Motor neuron (in vitro differentiated cells): ENCODE measurements around the gene TTLL7. TPM values are rescaled to one million over a fixed set of nuclear protein-coding genes. Genes with fewer than 3 reads are reported as not detected.
A peak's percentile ranks its signal among the peaks of the same experiment; 100 is the strongest.

Source experiments
- ATAC-seq, 8 experiments: fragments of 200-7000 bp; cut with Tn5 transposase; replicated peaks in 6 of 8; 2 replicates each; pipeline ENCODE4 v1.8.0; 2021; ENCODE audit warnings: mild to moderate bottlenecking in 8 of 8, moderate library complexity in 8 of 8
- H3K27ac ChIP-seq, 2 donors: fragments of 250-450 bp; sonication (Bioruptor Pico); 2 replicates each; pipeline ENCODE4 v1.9.0; 2021; ENCODE audit warnings: antibody characterized with exemption in 2 of 2, mild to moderate bottlenecking in 2 of 2, moderate library complexity in 1 of 2
- H3K4me1 ChIP-seq, 2 donors: fragments of 250-450 bp; sonication (Bioruptor Pico); replicated peaks in 1 of 2; 2 replicates each; pipeline ENCODE4 v1.6.1; 2021; ENCODE audit warnings: antibody characterized with exemption in 2 of 2, mild to moderate bottlenecking in 2 of 2, moderate library complexity in 1 of 2
- H3K4me3 ChIP-seq, 5 donors: fragments of 250-450 bp; sonication (Bioruptor Pico); 2 replicates each; pipeline ENCODE4 v1.9.0; 2021; ENCODE audit warnings: antibody characterized with exemption in 5 of 5, mild to moderate bottlenecking in 5 of 5, moderate library complexity in 4 of 5
- WGBS, 10 experiments: fragments of 450-650 bp; shearing (Covaris generic); methylation state at CpG; one replicate each; pipeline ENCODE4 v1.0.0; 2022; 5-methylcytosine and 5-hydroxymethylcytosine counted together
- in situ Hi-C, 9 experiments: fragments of 400-800 bp; cut with MboI; loops; one replicate each; pipeline ENCODE4 v1.15.0; 2021; ENCODE audit warnings: low sequenced_read_pairs in 9 of 9, low pct_unique_long_range_greater_than_20kb in 2 of 9; ENCODE audit not compliant: unreplicated experiment in 9 of 9
- total RNA-seq, 8 experiments: library from RNA; unstranded; fragments of 300-600 nt; gene quantifications; 2 replicates each; pipeline versions ENCODE4 v1.2.3 to v1.2.4, GENCODE V29; 2022

Gene TTLL7
- total RNA-seq, 8 experiments from 2014 or later, result 4.7 to 32.7 (median 18.9) TPM

GRCh38 chr1:83942914-83943313 lies 56.0 kb downstream of the TTLL7 start:
- H3K4me3 ChIP-seq, result no peak overlapping the region
- in situ Hi-C loops, result loop anchor here in 5 of 9 experiments (25.0 kb wide), 4 partner anchors 169 to 994 kb away; no protein-coding TSS in a partner anchor
- ATAC-seq, result no peak
- no peaks in the 10 kb centered on the region for H3K4me1 ChIP-seq
- WGBS, 10 experiments, result 68 to 100% (median 83%) methylated on average over 1 to 3 of the region's 3 CpGs; no CpG with 5 or more reads in 3 of the 10 experiments
- no peak overlapping the region for H3K27ac ChIP-seq

- H3K27ac ChIP-seq, result no peak overlapping the region
- no peaks in the 10 kb centered on the region for H3K4me1 ChIP-seq
- no peak for ATAC-seq
- in situ Hi-C loops, result loop anchor here in 5 of 9 experiments (25.0 kb wide), 4 partner anchors 178 to 1003 kb away; no protein-coding TSS in a partner anchor
- H3K4me3 ChIP-seq, result no peak overlapping the region
These were observed 64.4 kb downstream of the TTLL7 start for GRCh38 chr1:83934550-83934949.

- in situ Hi-C loops, result loop anchor here in 5 of 9 experiments (25.0 kb wide), 4 partner anchors 180 to 1005 kb away; no protein-coding TSS in a partner anchor
- no peak overlapping the region for H3K4me3 ChIP-seq
- no peak overlapping the region for H3K27ac ChIP-seq
- H3K4me1 ChIP-seq, result no peaks in the 10 kb centered on the region
- WGBS, 10 experiments, result 43 to 100% (median 91%) methylated on average over 1 to 4 of the region's 4 CpGs; no CpG with 5 or more reads in 2 of the 10 experiments
- no peak for ATAC-seq
These were observed 66.2 kb downstream of the TTLL7 start for GRCh38 chr1:83932693-83933092.

- 79 to 100% (median 98%) methylated on average over 1 to 4 of the region's 4 CpGs; no CpG with 5 or more reads in 2 of the 10 experiments for WGBS, 10 experiments
- H3K4me3 ChIP-seq, result no peak overlapping the region
- H3K27ac ChIP-seq, result no peak overlapping the region
- in situ Hi-C loops, result loop anchor here in 5 of 9 experiments (25.0 kb wide), 4 partner anchors 180 to 1005 kb away; no protein-coding TSS in a partner anchor
- H3K4me1 ChIP-seq, result no peaks in the 10 kb centered on the region
- no peak for ATAC-seq
These were observed 66.7 kb downstream of the TTLL7 start for GRCh38 chr1:83932281-83932680.

GRCh38 chr1:83931658-83932253 lies 67.2 kb downstream of the TTLL7 start:
- in situ Hi-C loops, result loop anchor here in 5 of 9 experiments (25.0 kb wide), 4 partner anchors 181 to 1006 kb away; no protein-coding TSS in a partner anchor
- peak; percentile 51 to 78 (median 67) for ATAC-seq
- WGBS, 10 experiments, result 0 to 13% (median 0%) methylated on average over 1 to 2 of the region's 2 CpGs; no CpG with 5 or more reads in 1 of the 10 experiments
- Histone ChIP-seq H3K4me1 (no peaks in the 10 kb centered on the region), H3K4me3 (no peak overlapping the region), H3K27ac (no peak overlapping the region)

GRCh38 chr1:83929184-83929583 lies 69.7 kb downstream of the TTLL7 start:
- WGBS, 10 experiments, result 0 to 100% (median 100%) methylated on average over 1 of the region's 1 CpG; no CpG with 5 or more reads in 2 of the 10 experiments
- in situ Hi-C loops, result loop anchor here in 6 of 9 experiments (10.0 to 25.0 kb wide), 5 partner anchors 183 to 1008 kb away; no protein-coding TSS in a partner anchor
- peak in 3 of 8 experiments; percentile 41 to 70 (median 61) for ATAC-seq
- no peak overlapping the region for H3K27ac ChIP-seq
- no peaks in the 10 kb centered on the region for H3K4me1 ChIP-seq
- H3K4me3 ChIP-seq, result no peak overlapping the region

- ATAC-seq, result no peak
- H3K4me3 ChIP-seq, result no peak overlapping the region
- in situ Hi-C loops, result loop anchor here in 6 of 9 experiments (10.0 to 25.0 kb wide), 5 partner anchors 184 to 1009 kb away; no protein-coding TSS in a partner anchor
- H3K27ac ChIP-seq, result no peak overlapping the region
- no peaks in the 10 kb centered on the region for H3K4me1 ChIP-seq
These were observed 70.5 kb downstream of the TTLL7 start for GRCh38 chr1:83928396-83928795.

GRCh38 chr1:83927701-83928100 lies 71.2 kb downstream of the TTLL7 start:
- ATAC-seq, result peak in 3 of 8 experiments; percentile 46 to 67 (median 52)
- Histone ChIP-seq H3K4me1 (no peaks in the 10 kb centered on the region), H3K4me3 (no peak overlapping the region), H3K27ac (no peak overlapping the region)
- WGBS, 10 experiments, result 60 to 100% (median 88%) methylated on average over 1 of the region's 1 CpG; no CpG with 5 or more reads in 1 of the 10 experiments
- in situ Hi-C loops, result loop anchor here in 6 of 9 experiments (10.0 to 25.0 kb wide), 5 partner anchors 185 to 1010 kb away; no protein-coding TSS in a partner anchor

GRCh38 chr1:83927061-83927460 lies 71.9 kb downstream of the TTLL7 start:
- H3K4me3 ChIP-seq, result no peak overlapping the region
- no peak for ATAC-seq
- in situ Hi-C loops, result loop anchor here in 6 of 9 experiments (10.0 to 25.0 kb wide), 5 partner anchors 185 to 1010 kb away; no protein-coding TSS in a partner anchor
- no peaks in the 10 kb centered on the region for H3K4me1 ChIP-seq
- no peak overlapping the region for H3K27ac ChIP-seq

GRCh38 chr1:83923553-83923952 lies 75.4 kb downstream of the TTLL7 start:
- Histone ChIP-seq H3K4me3 (no peak overlapping the region), H3K27ac (no peak overlapping the region), H3K4me1 (no peaks in the 10 kb centered on the region)
- in situ Hi-C loops, result loop anchor here in 6 of 9 experiments (10.0 to 25.0 kb wide), 4 partner anchors 201 to 1014 kb away; no protein-coding TSS in a partner anchor
- WGBS, 10 experiments, result 21 to 88% (median 72%) methylated on average over 1 to 2 of the region's 2 CpGs
- peak in 3 of 8 experiments; percentile 67 to 84 (median 73) for ATAC-seq

- in situ Hi-C loops, result loop anchor here in 6 of 9 experiments (10.0 to 25.0 kb wide), 4 partner anchors 202 to 1015 kb away; no protein-coding TSS in a partner anchor
- no peak for ATAC-seq
- no peaks in the 10 kb centered on the region for H3K4me1 ChIP-seq
- H3K27ac ChIP-seq, result no peak overlapping the region
- no peak overlapping the region for H3K4me3 ChIP-seq
- 0 to 100% (median 71%) methylated on average over 1 of the region's 1 CpG; no CpG with 5 or more reads in 2 of the 10 experiments for WGBS, 10 experiments
These were observed 76.5 kb downstream of the TTLL7 start for GRCh38 chr1:83922431-83922830.

- Histone ChIP-seq H3K27ac (no peak overlapping the region), H3K4me3 (no peak overlapping the region), H3K4me1 (no peaks in the 10 kb centered on the region)
- in situ Hi-C loops, result loop anchor here in 6 of 9 experiments (10.0 to 25.0 kb wide), 4 partner anchors 204 to 1017 kb away; no protein-coding TSS in a partner anchor
- no peak for ATAC-seq
- 100% methylated on average over 1 of the region's 1 CpG; no CpG with 5 or more reads in 7 of the 10 experiments for WGBS, 10 experiments
These were observed 78.6 kb downstream of the TTLL7 start for GRCh38 chr1:83920320-83920719.

- Histone ChIP-seq H3K27ac (no peak overlapping the region), H3K4me1 (no peaks in the 10 kb centered on the region), H3K4me3 (no peak overlapping the region)
- WGBS, 10 experiments, result 75 to 100% (median 100%) methylated on average over 1 of the region's 1 CpG
- ATAC-seq, result no peak
- in situ Hi-C loops, result loop anchor here in 6 of 9 experiments (10.0 to 25.0 kb wide), 4 partner anchors 205 to 1017 kb away; no protein-coding TSS in a partner anchor
These were observed 79.1 kb downstream of the TTLL7 start for GRCh38 chr1:83919872-83920271.
